Mammary epithelial cell (primary cell): Measurements from ENCODE around the gene ALDH1B1.

Source experiments
- CTCF ChIP-seq, 2 donors: IDR thresholded peaks in 1 of 2; conservative IDR thresholded peaks in 1 of 2; 2 replicates each; pipeline ENCODE4 v1.5.1; 2011 to 2012; ENCODE audit warnings: inconsistent platforms in 2 of 2, low read length in 2 of 2, mild to moderate bottlenecking in 2 of 2, control low read depth in 1 of 2, low read depth in 1 of 2; ENCODE audit not compliant: insufficient read depth in 1 of 2; ENCODE audit errors: extremely low read depth in 1 of 2
- EZH2 ChIP-seq: IDR thresholded peaks from 2 replicates; pipeline ENCODE4 v1.6.1; 2012; ENCODE audit warnings: low read length, inconsistent platforms, borderline replicate concordance

DNA sequence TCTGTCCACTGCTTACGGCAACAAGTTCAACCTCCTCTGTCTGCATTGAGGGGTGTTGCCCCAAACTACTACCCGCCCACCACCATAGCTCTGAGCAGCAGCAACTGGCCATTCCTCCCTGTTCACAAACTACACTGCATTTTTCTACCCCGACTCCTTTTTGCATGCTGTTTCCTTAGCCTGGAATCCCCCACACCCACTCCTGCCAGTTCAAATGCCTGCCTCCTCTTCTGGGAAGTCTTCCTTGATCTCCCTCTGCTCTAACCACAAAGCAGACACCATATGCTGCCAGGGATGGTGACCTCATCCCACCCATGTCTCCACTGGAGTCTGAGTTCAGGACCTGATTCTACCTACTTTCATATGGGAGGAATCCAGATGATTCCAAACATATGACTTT lies 13.3 kb downstream of the ALDH1B1 start:
- TF ChIP-seq CTCF (conservative IDR thresholded peaks at IDR 0.05 in 1 of 2, IDR thresholded peaks at IDR 0.05 in 1 of 2; ENCODE audit: extremely low read depth in 1 of 2, insufficient read depth in 1 of 2, low read depth in 1 of 2, low read length in 2 of 2) = no peak
- TF ChIP-seq EZH2 = no peak
